SHP77 (cell line): ENCODE results near the gene HCRTR1.

Experiments used
- DNase-seq, 2 experiments: peaks; one replicate each; lab custom pipeline; 2025; lab: John Stamatoyannopoulos, UW

Gene HCRTR1

GRCh38 chr1:31650161-31651088, 32.9 kb downstream of the HCRTR1 start:
- no peak for DNase-seq

GRCh38 chr1:31651089-31651420, 33.6 kb downstream of the HCRTR1 start:
- DNase-seq: no peak

GRCh38 chr1:31651766-31652165, 34.3 kb downstream of the HCRTR1 start:
- no peak for DNase-seq

- DNase-seq: no peak
Measured at GRCh38 chr1:31652891-31653499, 35.5 kb downstream of the HCRTR1 start.

GRCh38 chr1:31653717-31654473, 36.4 kb downstream of the HCRTR1 start:
- DNase-seq: no peak

GRCh38 chr1:31654474-31654776, 36.9 kb downstream of the HCRTR1 start:
- DNase-seq: no peak

GRCh38 chr1:31655104-31655503, 37.6 kb downstream of the HCRTR1 start:
- DNase-seq: no peak

- no peak for DNase-seq
Measured at GRCh38 chr1:31655756-31656155, 38.3 kb downstream of the HCRTR1 start.

GRCh38 chr1:31657020-31657804, 39.7 kb downstream of the HCRTR1 start:
- DNase-seq: no peak

- DNase-seq: no peak
Measured at GRCh38 chr1:31657972-31658510, 40.6 kb downstream of the HCRTR1 start.

- DNase-seq: no peak
Measured at GRCh38 chr1:31658721-31659120, 41.2 kb downstream of the HCRTR1 start.

- no peak for DNase-seq
Measured at GRCh38 chr1:31659889-31660288, 42.4 kb downstream of the HCRTR1 start.

- no peak for DNase-seq
Measured at GRCh38 chr1:31660871-31661455, 43.5 kb downstream of the HCRTR1 start.

- no peak for DNase-seq
Measured at GRCh38 chr1:31661856-31662255, 44.4 kb downstream of the HCRTR1 start.

- DNase-seq: no peak
Measured at GRCh38 chr1:31662463-31662862, 45.0 kb downstream of the HCRTR1 start.

GRCh38 chr1:31663622-31664452, 46.3 kb downstream of the HCRTR1 start:
- peak; percentile 29 to 47 for DNase-seq

GRCh38 chr1:31664528-31664927, 47.0 kb downstream of the HCRTR1 start:
- no peak for DNase-seq

GRCh38 chr1:31665234-31665878, 47.9 kb downstream of the HCRTR1 start:
- no peak for DNase-seq

GRCh38 chr1:31666263-31666963, 48.9 kb downstream of the HCRTR1 start:
- DNase-seq: peak; percentile 73 to 83
